Airway epithelial cell (primary cell): Measurements from ENCODE around the gene LRRC49. TPM values are rescaled to one million over a fixed set of nuclear protein-coding genes. Genes with fewer than 3 reads are reported as not detected.

Experiments
- total RNA-seq: library from RNA; depleted of rRNA; stranded (reverse); fragments of >200 nt; gene quantifications from 2 replicates; pipeline ENCODE4 v1.2.3, GENCODE V29; 2015

The LRRC49 gene
- 3.3 and 8.8 TPM in 2 replicates for total RNA-seq

GRCh38 chr15:70892002-70892911 lies at the start of gene LRRC49, which contains the start of gene THAP10:
Gene LRRC49, plus strand, starts transcription at chr15:70892826. Its CDS starts 69 bp downstream, at chr15:70892895.
Gene THAP10, minus strand, starts transcription at chr15:70892433. Its CDS starts 161 bp downstream, at chr15:70892272.

GRCh38 chr15:70853973-70854665 lies 38.5 kb upstream of the LRRC49 start, which contains the start of gene LARP6:
Gene LARP6, minus strand, starts transcription at chr15:70854157. Its CDS starts 69 bp downstream, at chr15:70854088.

Other genes with a start within 250 kb of the LRRC49 start
- gene UACA, start 129.3 kb upstream of the LRRC49 start, total RNA-seq: 7.1 and 10.8 TPM in 2 replicates
- gene LARP6, start 38.7 kb upstream of the LRRC49 start, total RNA-seq: 6.0 and 12.5 TPM in 2 replicates
- 1.7 and 3.7 TPM in 2 replicates for gene THAP10, start 393 bp upstream of the LRRC49 start, total RNA-seq
- 9.8 and 12.4 TPM in 2 replicates for gene THSD4, start 222.6 kb downstream of the LRRC49 start, total RNA-seq